OCI-LY7 (cell line): ENCODE data around the gene ATP8B1. TPM values are rescaled to one million over a fixed set of nuclear protein-coding genes. Genes with fewer than 3 reads are reported as not detected.
"Not testable (repeated sequence)": the region's sequence is repeated elsewhere in the genome, so short reads cannot be mapped to it uniquely, and the experiment has no call there.

Experiments
- Bru-seq: library from RNA; stranded (reverse); fragments of 400-500 nt; gene quantifications from one replicate; lab custom pipeline; 2021; lab: Mats Ljungman, UMichigan
- BruChase-seq, 2 experiments: library from RNA; stranded (reverse); fragments of 400-500 nt; gene quantifications; one replicate each; lab custom pipeline; 2021; lab: Mats Ljungman, UMichigan
- BruUV-seq: library from RNA; stranded (reverse); fragments of 400-500 nt; replicated peaks from 2 replicates; lab custom pipeline; 2021; lab: Mats Ljungman, UMichigan
- CTCF ChIA-PET: fragments of 300-600 bp; sonication (Branson Sonifier 250); formaldehyde crosslinking; loops from one replicate; lab custom pipeline; 2022; ENCODE audit warnings: antibody characterized with exemption; ENCODE audit not compliant: unreplicated experiment; lab: Charles Lee
- POLR2A ChIA-PET: fragments of 300-600 bp; sonication (Branson Sonifier 250); formaldehyde crosslinking; loops from one replicate; lab custom pipeline; 2022; ENCODE audit warnings: antibody characterized with exemption; lab: Charles Lee
- DNase-seq: peaks from one replicate; pipeline ENCODE4 v3.0.0-alpha.2; 2015; ENCODE audit warnings: low spot score
- H2AFZ ChIP-seq: fragments of 200-600 bp; sonication (generic), shearing (Covaris generic); 2 replicates; pipeline ENCODE4 v1.6.1; 2014; ENCODE audit warnings: mild to moderate bottlenecking, antibody characterized with exemption, low read length, moderate library complexity
- H3K27ac ChIP-seq: fragments of 200-600 bp; sonication (generic); 2 replicates; pipeline ENCODE4 v1.5.1; 2014; ENCODE audit warnings: mixed run types, low read depth, mild to moderate bottlenecking, moderate library complexity, low read length, inconsistent platforms; ENCODE audit not compliant: poor library complexity, severe bottlenecking
- H3K36me3 ChIP-seq: fragments of 200-600 bp; sonication (generic); 2 replicates; pipeline ENCODE4 v1.6.1; 2014; ENCODE audit warnings: mild to moderate bottlenecking, antibody characterized with exemption, low read length, moderate library complexity, mixed read lengths; ENCODE audit not compliant: insufficient read depth
- H3K4me1 ChIP-seq: fragments of 200-600 bp; sonication (generic); 2 replicates; pipeline ENCODE4 v1.5.1; 2014; ENCODE audit warnings: mild to moderate bottlenecking, low read length; ENCODE audit not compliant: insufficient read depth, poor library complexity, severe bottlenecking
- H3K4me2 ChIP-seq: fragments of 200-600 bp; sonication (generic); 2 replicates; pipeline ENCODE4 v1.6.1; 2014; ENCODE audit warnings: mild to moderate bottlenecking, low read length
- H3K4me3 ChIP-seq: fragments of 200-600 bp; sonication (generic); 2 replicates; pipeline ENCODE4 v1.5.1; 2014; ENCODE audit warnings: mild to moderate bottlenecking, low read depth, low read length; ENCODE audit not compliant: poor library complexity, severe bottlenecking
- H3K79me2 ChIP-seq: fragments of 200-600 bp; sonication (generic); 2 replicates; pipeline ENCODE4 v1.6.1; 2016; ENCODE audit warnings: low read depth, mild to moderate bottlenecking, low read length, moderate library complexity, mixed read lengths; ENCODE audit not compliant: insufficient read depth
- H3K9me2 ChIP-seq: fragments of 200-600 bp; sonication (generic); 2 replicates; pipeline ENCODE4 v1.6.1; 2016; ENCODE audit warnings: mild to moderate bottlenecking, low read length, mixed read lengths; ENCODE audit not compliant: insufficient read depth
- H3K9me3 ChIP-seq: fragments of 200-600 bp; sonication (generic); 2 replicates; pipeline ENCODE4 v1.6.1; 2014; ENCODE audit warnings: mild to moderate bottlenecking, mixed run types, low read length, mixed read lengths
- H4K20me1 ChIP-seq: fragments of 200-600 bp; sonication (generic); 2 replicates; pipeline ENCODE4 v1.6.1; 2014; ENCODE audit warnings: mild to moderate bottlenecking, antibody characterized with exemption, low read length, moderate library complexity, mixed read lengths; ENCODE audit not compliant: insufficient read depth
- CTCF ChIP-seq: fragments of 200-600 bp; sonication (generic); conservative IDR thresholded peaks from 2 replicates; pipeline ENCODE4 v1.5.1; 2014; ENCODE audit warnings: mild to moderate bottlenecking, antibody characterized with exemption, low read length, moderate library complexity, mixed read lengths
- EZH2phosphoT487 ChIP-seq: fragments of 200-600 bp; sonication (generic); IDR thresholded peaks from 2 replicates; pipeline ENCODE4 v1.6.1; 2018; ENCODE audit warnings: low read depth, borderline replicate concordance, mild to moderate bottlenecking, mixed run types, antibody characterized with exemption, low read length, moderate library complexity, mixed read lengths
- intact Hi-C: fragments of 100-400 bp; cut with micrococcal nuclease; formaldehyde crosslinking; loops from one replicate; pipeline ENCODE4 v1.10.0; 2022; ENCODE audit not compliant: unreplicated experiment
- long read RNA-seq: library from polyadenylated mRNA; stranded (forward); transcript quantifications from one replicate; pipeline ENCODE4 v2.0.0, GENCODE V29; 2022
- total RNA-seq, 2 experiments: library from RNA; depleted of rRNA in 1 of 2; stranded (reverse); fragments of >200 nt in 1 of 2; shearing (Covaris generic) in 1 of 2; gene quantifications; 2 replicates each; pipeline ENCODE4 v1.2.3, GENCODE V29; 2014 to 2022

ATP8B1 gene
- total RNA-seq (2014; rRNA removed; shearing (Covaris generic)), result not detected in 2 replicates
- total RNA-seq (2022), result not detected in 2 replicates
- percentile 6 among the genes with signal in this experiment for Bru-seq, nascent RNA
- percentile 6 among the genes with signal in this experiment for BruChase-seq, experiment 1, labeled RNA remaining after a 6-hour chase
- percentile 9 among the genes with signal in this experiment for BruChase-seq, experiment 2, labeled RNA remaining after a 2-hour chase
- long read RNA-seq, partial matches to known transcripts, result 0 of 33 reads
- long read RNA-seq, other reads (novel, unspliced or antisense), result 33 of 33 reads

GRCh38 chr18:57803103-57803969 lies at the start of gene ATP8B1:
ATP8B1 (minus strand) TSS chr18:57803315; CDS start chr18:57731807, 71,508 bp downstream.
- Histone ChIP-seq H3K4me3 (no peak within 1 kb of the TSS), H3K79me2 (no peaks in the 10 kb centered on the region), H2AFZ (no peak within 1 kb of the TSS), H3K27ac (no peak within 1 kb of the TSS), H3K9me2 (no peaks in the 10 kb centered on the region), H3K4me1 (no peaks in the 10 kb centered on the region), H3K36me3 (no peaks in the 10 kb centered on the region), H3K9me3 (no peaks in the 10 kb centered on the region), H3K4me2 (no peak within 1 kb of the TSS), H4K20me1 (no peaks in the 10 kb centered on the region)
- intact Hi-C loops, result no loop called here
- ChIA-PET CTCF (no interaction called here), POLR2A (no interaction called here)
- DNase-seq, result no peak
- TF ChIP-seq CTCF, result no peak
- no peak for TF ChIP-seq EZH2phosphoT487
- BruUV-seq, result no TSS peak

GRCh38 chr18:57850063-57850462 lies 46.9 kb upstream of the ATP8B1 start:
- H2AFZ ChIP-seq, result no peak overlapping the region
- no peaks in the 10 kb centered on the region for H3K9me3 ChIP-seq
- BruUV-seq, result no TSS peak
- no peaks in the 10 kb centered on the region for H4K20me1 ChIP-seq
- H3K4me3 ChIP-seq, result no peak overlapping the region
- no peak for TF ChIP-seq EZH2phosphoT487
- no peak for TF ChIP-seq CTCF
- H3K27ac ChIP-seq, result no peak overlapping the region
- no peaks in the 10 kb centered on the region for H3K36me3 ChIP-seq
- no peak overlapping the region for H3K4me2 ChIP-seq
- DNase-seq, result no peak
- POLR2A ChIA-PET, result no interaction called here
- H3K79me2 ChIP-seq, result no peaks in the 10 kb centered on the region
- intact Hi-C loops, result loop anchor here (10.0 kb wide), 1 partner anchor 215 kb away; no protein-coding TSS in a partner anchor
- H3K4me1 ChIP-seq, result no peaks in the 10 kb centered on the region
- CTCF ChIA-PET, result no interaction called here
- H3K9me2 ChIP-seq, result no peaks in the 10 kb centered on the region

GRCh38 chr18:57848374-57848773 lies 45.3 kb upstream of the ATP8B1 start:
- H3K9me2 ChIP-seq, H3K79me2 ChIP-seq, BruUV-seq, H4K20me1 ChIP-seq, intact Hi-C loops, H3K4me1 ChIP-seq, H3K36me3 ChIP-seq, H3K4me2 ChIP-seq, POLR2A ChIA-PET, H2AFZ ChIP-seq, DNase-seq, H3K27ac ChIP-seq, H3K9me3 ChIP-seq, H3K4me3 ChIP-seq, CTCF ChIA-PET: not testable (repeated sequence)

- H2AFZ ChIP-seq, H3K4me3 ChIP-seq, H3K36me3 ChIP-seq, H3K79me2 ChIP-seq, H3K4me1 ChIP-seq, CTCF ChIA-PET, intact Hi-C loops, BruUV-seq, DNase-seq, H3K9me2 ChIP-seq, H3K4me2 ChIP-seq, H4K20me1 ChIP-seq, H3K9me3 ChIP-seq, H3K27ac ChIP-seq, POLR2A ChIA-PET: not testable (repeated sequence)
These were observed 44.3 kb upstream of the ATP8B1 start for GRCh38 chr18:57847431-57847830.
